HCT116 (cell line): ENCODE results near the gene METRN. TPM values are rescaled to one million over a fixed set of nuclear protein-coding genes. Genes with fewer than 3 reads are reported as not detected.

Experiments
- ATAC-seq: fragments of 200-7000 bp; cut with Tn5 transposase; 2 replicates; pipeline ENCODE4 v1.9.1; 2020; ENCODE audit warnings: mild to moderate bottlenecking, moderate library complexity
- BruUV-seq: library from RNA; stranded (reverse); fragments of 400-500 nt; replicated peaks from 2 replicates; lab custom pipeline; 2021; lab: Mats Ljungman, UMichigan
- CTCF ChIA-PET: fragments of 300-600 bp; sonication (Branson Sonifier 250); formaldehyde crosslinking; loops from one replicate; lab custom pipeline; 2021; ENCODE audit warnings: antibody characterized with exemption; lab: Charles Lee
- POLR2A ChIA-PET: fragments of 300-600, 350-600 bp; sonication (Branson Sonifier 250); formaldehyde crosslinking; loops from one replicate; lab custom pipeline; 2021; ENCODE audit warnings: antibody characterized with exemption; lab: Charles Lee
- RAD21 ChIA-PET, 2 experiments: fragments of 300-600 bp; sonication (Branson Sonifier 250); formaldehyde crosslinking; loops; one replicate each; lab custom pipeline; 2023; ENCODE audit warnings: low total read pairs in 2 of 2; ENCODE audit not compliant: uncharacterized antibody in 2 of 2, unreplicated experiment in 2 of 2, low non-redundant PET in 1 of 2; lab: Charles Lee
- DNase-seq: peaks from one replicate; pipeline ENCODE4 v3.0.0-alpha.2; 2010; ENCODE audit warnings: low read depth, low spot score
- H2AFZ ChIP-seq: fragments of 200-600 bp; shearing (Covaris generic), sonication (generic); 2 replicates; pipeline ENCODE4 v1.6.1; 2017; ENCODE audit warnings: low read depth, mixed run types, mixed read lengths, antibody characterized with exemption, low read length; ENCODE audit not compliant: poor library complexity, severe bottlenecking
- H3K27ac ChIP-seq: 2 replicates; pipeline ENCODE4 v1.5.1; 2012; ENCODE audit warnings: low read depth, low read length
- H3K27me3 ChIP-seq: fragments of 200-600 bp; sonication (generic); 2 replicates; pipeline ENCODE4 v1.6.1; 2016; ENCODE audit warnings: mixed run types, low read length, mixed read lengths; ENCODE audit not compliant: insufficient read depth
- H3K36me3 ChIP-seq, 2 experiments: fragments of 200-500 bp in 1 of 2; fragments of 200-600 bp in 1 of 2; sonication (Bioruptor generic) in 1 of 2; sonication (generic) in 1 of 2; 2 replicates each; pipeline versions ENCODE4 v1.5.1 to v1.6.1; 2014 to 2016; ENCODE audit warnings: low read length in 2 of 2, inconsistent platforms in 1 of 2, mixed read lengths in 1 of 2, mixed run types in 1 of 2; ENCODE audit not compliant: insufficient read depth in 2 of 2, control insufficient read depth in 1 of 2
- H3K4me1 ChIP-seq, 2 experiments: fragments of 200-600 bp in 1 of 2; sonication (generic) in 1 of 2; 2 replicates each; pipeline versions ENCODE4 v1.5.1 to v1.6.1; 2012 to 2017; ENCODE audit warnings: low read length in 2 of 2, inconsistent platforms in 1 of 2, mild to moderate bottlenecking in 1 of 2, mixed read lengths in 1 of 2, mixed run types in 1 of 2, moderate library complexity in 1 of 2; ENCODE audit not compliant: insufficient read depth in 2 of 2, control insufficient read depth in 1 of 2
- H3K4me2 ChIP-seq: fragments of 200-600 bp; sonication (generic); 2 replicates; pipeline ENCODE4 v1.6.1; 2017; ENCODE audit warnings: mixed run types, low read length, mixed read lengths
- H3K4me3 ChIP-seq, 2 experiments: fragments of 200-600 bp in 1 of 2; sonication (generic) in 1 of 2; replicated peaks in 1 of 2; 2 replicates each; pipeline ENCODE4 v1.5.1; 2011 to 2016; ENCODE audit warnings: low read length in 2 of 2, control low read depth in 1 of 2, low read depth in 1 of 2, mild to moderate bottlenecking in 1 of 2, mixed read lengths in 1 of 2, mixed run types in 1 of 2
- H3K79me2 ChIP-seq: fragments of 200-600 bp; sonication (generic); 2 replicates; pipeline ENCODE4 v1.6.1; 2017; ENCODE audit warnings: mild to moderate bottlenecking, mixed run types, low read length, moderate library complexity, mixed read lengths; ENCODE audit not compliant: insufficient read depth
- H3K9ac ChIP-seq: fragments of 200-600 bp; sonication (generic); 2 replicates; pipeline ENCODE4 v1.6.1; 2016; ENCODE audit warnings: low read length, mixed read lengths
- H3K9me2 ChIP-seq: fragments of 200-600 bp; sonication (generic), shearing (Covaris generic); 2 replicates; pipeline ENCODE4 v1.6.1; 2017; ENCODE audit warnings: mixed run types, mild to moderate bottlenecking, moderate library complexity; ENCODE audit not compliant: insufficient read depth
- H3K9me3 ChIP-seq, 2 experiments: fragments of 200-500 bp in 1 of 2; fragments of 200-600 bp in 1 of 2; sonication (Bioruptor generic) in 1 of 2; sonication (generic) in 1 of 2; 2 replicates each; pipeline ENCODE4 v1.6.1; 2014 to 2017; ENCODE audit warnings: low read length in 2 of 2, mixed read lengths in 2 of 2, inconsistent platforms in 1 of 2, low read depth in 1 of 2, mild to moderate bottlenecking in 1 of 2, mixed run types in 1 of 2, moderate library complexity in 1 of 2; ENCODE audit not compliant: control insufficient read depth in 1 of 2, insufficient read depth in 1 of 2
- H4K20me1 ChIP-seq: fragments of 200-600 bp; sonication (generic), shearing (Covaris generic); 2 replicates; pipeline ENCODE4 v1.6.1; 2017; ENCODE audit warnings: mixed run types, mild to moderate bottlenecking, moderate library complexity; ENCODE audit not compliant: insufficient read depth
- CEBPB ChIP-seq: IDR thresholded peaks from 2 replicates; pipeline ENCODE4 v1.6.1; 2012; ENCODE audit warnings: low read depth
- CTCF ChIP-seq, 3 experiments: fragments of 200-600 bp in 1 of 3; sonication (generic) in 1 of 3; IDR thresholded peaks in 2 of 3; conservative IDR thresholded peaks in 1 of 3; 2 replicates each; pipeline ENCODE4 v1.5.1; 2012 to 2017; ENCODE audit warnings: low read depth in 2 of 3, low read length in 2 of 3, antibody characterized with exemption in 1 of 3, borderline replicate concordance in 1 of 3, control low read depth in 1 of 3, mild to moderate bottlenecking in 1 of 3, mixed read lengths in 1 of 3, mixed run types in 1 of 3, moderate library complexity in 1 of 3; ENCODE audit not compliant: insufficient read depth in 1 of 3
- EGR1 ChIP-seq: IDR thresholded peaks from 2 replicates; pipeline ENCODE4 v1.6.1; 2012; ENCODE audit warnings: low read depth
- ELF1 ChIP-seq: IDR thresholded peaks from 2 replicates; pipeline ENCODE4 v1.6.1; 2012; ENCODE audit warnings: low read depth, borderline replicate concordance
- EZH2phosphoT487 ChIP-seq: fragments of 200-600 bp; IDR thresholded peaks from 2 replicates; pipeline ENCODE4 v1.6.1; 2018; ENCODE audit warnings: antibody characterized with exemption, borderline replicate concordance
- FOSL1 ChIP-seq: IDR thresholded peaks from 2 replicates; pipeline ENCODE4 v1.6.1; 2012; ENCODE audit warnings: low read depth
- JUND ChIP-seq: IDR thresholded peaks from 2 replicates; pipeline ENCODE4 v1.6.1; 2012
- POLR2A ChIP-seq: IDR thresholded peaks from 2 replicates; pipeline ENCODE4 v1.7.0; 2011; ENCODE audit warnings: borderline replicate concordance; ENCODE audit not compliant: insufficient read depth, insufficient read length; ENCODE audit errors: extremely low read depth
- POLR2AphosphoS5 ChIP-seq: IDR thresholded peaks from 2 replicates; pipeline ENCODE4 v1.6.1; 2011; ENCODE audit warnings: mild to moderate bottlenecking, low read depth, low read length, moderate library complexity
- SIN3A ChIP-seq: IDR thresholded peaks from 2 replicates; pipeline ENCODE4 v1.6.1; 2012; ENCODE audit warnings: low read depth
- SP1 ChIP-seq: IDR thresholded peaks from 2 replicates; pipeline ENCODE4 v1.6.1; 2012; ENCODE audit warnings: low read depth
- SRF ChIP-seq: IDR thresholded peaks from 2 replicates; pipeline ENCODE4 v1.6.1; 2012; ENCODE audit warnings: low read depth
- TCF7L2 ChIP-seq: IDR thresholded peaks from 2 replicates; pipeline ENCODE4 v1.7.0; 2011; ENCODE audit warnings: borderline replicate concordance, inconsistent platforms; ENCODE audit not compliant: insufficient read depth, insufficient read length; ENCODE audit errors: extremely low read depth
- YY1 ChIP-seq: IDR thresholded peaks from 2 replicates; pipeline ENCODE4 v1.6.1; 2011; ENCODE audit warnings: low read length, low read depth, moderate library complexity, mild to moderate bottlenecking; ENCODE audit not compliant: insufficient replicate concordance; ENCODE audit errors: extremely low read depth
- ZBTB33 ChIP-seq: IDR thresholded peaks from 2 replicates; pipeline ENCODE4 v1.6.1; 2011; ENCODE audit warnings: mild to moderate bottlenecking, low read length, moderate library complexity; ENCODE audit not compliant: insufficient replicate concordance; ENCODE audit errors: extremely low read depth
- ZFX ChIP-seq: fragments of 450-650 bp; IDR thresholded peaks from 2 replicates; pipeline ENCODE4 v1.6.1; 2017
- intact Hi-C: fragments of 100-400 bp; cut with micrococcal nuclease; formaldehyde crosslinking; loops from 2 replicates; pipeline ENCODE4 v1.10.0; 2022
- total RNA-seq: library from RNA; stranded (reverse); gene quantifications from one replicate; pipeline ENCODE4 v1.2.1, GENCODE V29; 2021; ENCODE audit not compliant: unreplicated experiment
- TF ChIP-seq, protein P1 (sequence below): IDR thresholded peaks from 2 replicates; pipeline ENCODE4 v1.6.1; 2012; ENCODE audit warnings: low read depth
- TF ChIP-seq, protein P2 (sequence below): IDR thresholded peaks from 2 replicates; pipeline ENCODE4 v1.6.1; 2012
- TF ChIP-seq, protein P3 (sequence below): IDR thresholded peaks from 2 replicates; pipeline ENCODE4 v1.6.1; 2012

METRN gene
- total RNA-seq, 1 experiment from 2014 or later = 193 TPM

DNA sequence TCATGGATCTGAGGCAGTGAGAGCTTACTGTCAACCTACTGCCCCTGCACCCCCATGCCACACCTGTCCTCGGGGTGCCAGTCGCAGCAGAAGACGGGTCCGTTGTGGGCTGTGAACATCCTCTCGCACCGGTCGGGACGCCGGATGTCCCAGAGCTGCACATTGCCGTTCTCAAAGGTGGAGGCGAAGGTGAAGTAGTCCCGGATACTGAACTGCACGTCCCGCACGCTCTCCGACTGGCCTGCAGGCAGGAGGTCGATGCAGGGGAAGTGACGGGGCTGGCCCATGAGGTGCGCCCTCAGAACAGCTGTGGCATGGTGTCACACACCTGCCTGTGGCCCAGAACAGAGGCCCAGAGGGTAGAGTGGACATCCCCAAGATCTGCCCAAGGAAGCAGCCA, 27.4 kb upstream of the METRN start:
- no peak for ATAC-seq
- no peak overlapping the region for H3K4me2 ChIP-seq

More for the DNA sequence above, 27.4 kb upstream of the METRN start:
- no peak overlapping the region for H3K27ac ChIP-seq
- DNase-seq = no peak
- no peak overlapping the region for H3K9ac ChIP-seq
- H4K20me1 ChIP-seq = no peaks in the 10 kb centered on the region
- peaks cover 34% of the 10 kb centered on the region for H3K79me2 ChIP-seq
- ChIA-PET RAD21 (no interaction called here), CTCF (no interaction called here), POLR2A (no interaction called here)
- H3K9me2 ChIP-seq = no peaks in the 10 kb centered on the region
- peaks cover 16 to 50% of the 10 kb centered on the region in 2 experiments for H3K4me1 ChIP-seq
- H3K9me3 ChIP-seq = no peaks in the 10 kb centered on the region
- intact Hi-C loops = no loop called here
- no TSS peak for BruUV-seq
- TF ChIP-seq POLR2A (no peak), POLR2AphosphoS5 (no peak), CTCF (IDR thresholded peaks at IDR 0.05 in 2 of 3, conservative IDR thresholded peaks at IDR 0.05 in 1 of 3; ENCODE audit: borderline replicate concordance in 1 of 3, insufficient read depth in 1 of 3, low read depth in 2 of 3, low read length in 2 of 3) (no peak), TCF7L2 (no peak), EZH2phosphoT487 (no peak), SRF (no peak), JUND (no peak), ZBTB33 (no peak), ZFX (no peak), YY1 (no peak), CEBPB (no peak), ELF1 (no peak), FOSL1 (no peak), SIN3A (no peak), SP1 (no peak), EGR1 (no peak)
- TF ChIP-seq, protein P1, sequence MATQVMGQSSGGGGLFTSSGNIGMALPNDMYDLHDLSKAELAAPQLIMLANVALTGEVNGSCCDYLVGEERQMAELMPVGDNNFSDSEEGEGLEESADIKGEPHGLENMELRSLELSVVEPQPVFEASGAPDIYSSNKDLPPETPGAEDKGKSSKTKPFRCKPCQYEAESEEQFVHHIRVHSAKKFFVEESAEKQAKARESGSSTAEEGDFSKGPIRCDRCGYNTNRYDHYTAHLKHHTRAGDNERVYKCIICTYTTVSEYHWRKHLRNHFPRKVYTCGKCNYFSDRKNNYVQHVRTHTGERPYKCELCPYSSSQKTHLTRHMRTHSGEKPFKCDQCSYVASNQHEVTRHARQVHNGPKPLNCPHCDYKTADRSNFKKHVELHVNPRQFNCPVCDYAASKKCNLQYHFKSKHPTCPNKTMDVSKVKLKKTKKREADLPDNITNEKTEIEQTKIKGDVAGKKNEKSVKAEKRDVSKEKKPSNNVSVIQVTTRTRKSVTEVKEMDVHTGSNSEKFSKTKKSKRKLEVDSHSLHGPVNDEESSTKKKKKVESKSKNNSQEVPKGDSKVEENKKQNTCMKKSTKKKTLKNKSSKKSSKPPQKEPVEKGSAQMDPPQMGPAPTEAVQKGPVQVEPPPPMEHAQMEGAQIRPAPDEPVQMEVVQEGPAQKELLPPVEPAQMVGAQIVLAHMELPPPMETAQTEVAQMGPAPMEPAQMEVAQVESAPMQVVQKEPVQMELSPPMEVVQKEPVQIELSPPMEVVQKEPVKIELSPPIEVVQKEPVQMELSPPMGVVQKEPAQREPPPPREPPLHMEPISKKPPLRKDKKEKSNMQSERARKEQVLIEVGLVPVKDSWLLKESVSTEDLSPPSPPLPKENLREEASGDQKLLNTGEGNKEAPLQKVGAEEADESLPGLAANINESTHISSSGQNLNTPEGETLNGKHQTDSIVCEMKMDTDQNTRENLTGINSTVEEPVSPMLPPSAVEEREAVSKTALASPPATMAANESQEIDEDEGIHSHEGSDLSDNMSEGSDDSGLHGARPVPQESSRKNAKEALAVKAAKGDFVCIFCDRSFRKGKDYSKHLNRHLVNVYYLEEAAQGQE = no peak
- TF ChIP-seq, protein P2, sequence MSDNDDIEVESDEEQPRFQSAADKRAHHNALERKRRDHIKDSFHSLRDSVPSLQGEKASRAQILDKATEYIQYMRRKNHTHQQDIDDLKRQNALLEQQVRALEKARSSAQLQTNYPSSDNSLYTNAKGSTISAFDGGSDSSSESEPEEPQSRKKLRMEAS = no peak
- TF ChIP-seq, protein P3, sequence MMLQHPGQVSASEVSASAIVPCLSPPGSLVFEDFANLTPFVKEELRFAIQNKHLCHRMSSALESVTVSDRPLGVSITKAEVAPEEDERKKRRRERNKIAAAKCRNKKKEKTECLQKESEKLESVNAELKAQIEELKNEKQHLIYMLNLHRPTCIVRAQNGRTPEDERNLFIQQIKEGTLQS = no peak
- H3K4me3 ChIP-seq = no peak overlapping the region
- no peak overlapping the region for H2AFZ ChIP-seq
- H3K27me3 ChIP-seq = no peaks in the 10 kb centered on the region
- peaks cover 0 to 17% of the 10 kb centered on the region in 2 experiments; a peak in 2 of 4 replicates for H3K36me3 ChIP-seq
